ENCODE data around the gene KCNJ12.

GRCh38 chr17:21464611-21465021, 88.5 kb downstream of the KCNJ12 start:
- no peak for TF ChIP-seq CTCF (IDR thresholded peaks at IDR 0.05)
- no peak for TF ChIP-seq POLR2A (IDR thresholded peaks at IDR 0.05)
